GM21367 (cell line): Measurements from ENCODE around the gene KLHDC8A.
"Not testable (repeated sequence)": the region's sequence is repeated elsewhere in the genome, so short reads cannot be mapped to it uniquely, and the experiment has no call there.

Experiments used
- ATAC-seq: cut with Tn5 transposase; IDR thresholded peaks from one replicate; pipeline ENCODE4 v1.9.1; 2021; ENCODE audit not compliant: unreplicated experiment

KLHDC8A gene

DNA sequence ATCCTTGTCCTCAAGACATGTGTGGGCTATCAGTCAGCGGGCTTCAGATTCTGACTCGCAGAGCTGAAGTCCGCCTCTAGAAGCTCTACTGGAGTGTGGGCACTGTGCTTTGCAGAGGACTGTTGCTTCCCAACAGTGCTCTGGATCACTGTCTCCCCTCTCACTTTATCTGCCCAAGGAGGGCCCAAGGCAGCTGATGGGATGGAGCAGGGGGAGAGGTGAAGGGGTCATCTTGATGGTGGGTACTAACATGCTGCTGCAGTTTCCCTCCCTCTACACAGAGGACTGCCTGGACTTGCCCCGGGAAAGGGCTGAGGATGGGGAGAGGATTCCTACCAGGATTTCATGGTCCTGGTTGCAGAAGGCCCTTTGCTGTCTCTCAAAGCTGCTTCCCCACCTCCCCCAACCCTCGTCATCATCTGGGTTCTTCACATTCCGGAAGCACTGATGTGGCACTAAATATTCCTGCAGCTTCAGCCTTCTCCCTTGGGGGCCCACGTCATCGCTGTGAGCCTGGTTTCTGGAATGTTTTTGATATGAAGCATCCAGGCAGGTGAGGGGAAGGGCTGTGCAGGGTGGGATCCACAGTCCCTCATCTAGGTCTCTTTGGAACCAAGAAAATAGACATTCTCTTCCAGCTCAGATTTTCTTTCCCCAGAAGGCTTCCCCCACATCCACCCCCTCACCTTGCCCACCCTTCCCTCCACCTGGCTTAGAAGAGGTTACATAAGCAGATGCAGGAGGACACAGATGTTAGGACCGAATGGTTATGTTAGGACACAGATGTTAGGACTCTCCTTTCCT, 58.3 kb downstream of the KLHDC8A start:
- no peak for ATAC-seq

DNA sequence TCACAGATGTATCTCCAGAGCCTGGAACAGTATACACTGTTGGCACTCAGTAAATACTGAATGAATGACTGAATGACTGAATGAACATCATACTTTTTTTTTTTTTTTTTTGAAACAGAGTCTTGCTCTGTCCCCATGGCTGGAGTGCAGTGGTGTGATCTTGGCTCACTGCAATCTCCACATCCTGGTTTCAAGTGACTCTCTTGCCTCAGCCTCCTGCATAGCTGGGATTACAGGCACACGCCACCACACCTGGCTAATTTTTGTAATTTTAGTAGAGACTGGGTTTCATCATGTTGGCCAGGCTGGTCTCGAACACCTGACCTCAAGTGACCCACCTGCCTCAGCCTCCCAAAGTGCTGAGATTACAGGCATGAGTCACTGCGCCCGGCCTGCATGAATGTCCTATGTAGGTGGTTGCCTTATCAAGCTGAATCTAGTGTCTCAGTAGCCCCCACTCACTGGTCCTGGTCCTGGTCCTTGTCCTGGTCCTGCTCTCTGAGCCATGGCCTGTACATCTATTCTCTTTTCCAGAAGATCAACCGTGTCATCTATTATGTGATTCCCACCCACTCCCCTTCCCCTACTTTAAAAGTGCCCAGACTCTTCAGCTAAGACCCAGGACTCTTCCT, 59.1 kb downstream of the KLHDC8A start:
- ATAC-seq = not testable (repeated sequence)

DNA sequence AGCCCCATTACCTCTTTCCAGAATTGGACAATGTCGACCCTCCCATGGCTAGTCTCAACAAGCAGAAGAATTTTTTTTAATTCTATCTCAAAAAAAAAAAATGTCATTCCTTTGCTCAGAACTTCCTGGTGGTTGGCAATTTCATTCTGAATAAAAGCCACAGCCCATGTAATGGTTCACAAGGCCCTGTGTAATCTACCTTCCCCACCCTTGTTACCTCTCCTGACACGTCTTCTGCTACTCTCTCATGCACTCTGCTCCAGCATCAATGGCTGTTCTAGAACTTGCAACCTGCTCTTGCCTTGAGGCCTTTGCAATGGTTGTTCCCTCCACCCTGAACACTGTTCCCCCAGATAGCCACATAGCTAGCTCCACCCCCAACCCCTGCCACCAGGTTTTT, 60.6 kb downstream of the KLHDC8A start:
- no peak for ATAC-seq

DNA sequence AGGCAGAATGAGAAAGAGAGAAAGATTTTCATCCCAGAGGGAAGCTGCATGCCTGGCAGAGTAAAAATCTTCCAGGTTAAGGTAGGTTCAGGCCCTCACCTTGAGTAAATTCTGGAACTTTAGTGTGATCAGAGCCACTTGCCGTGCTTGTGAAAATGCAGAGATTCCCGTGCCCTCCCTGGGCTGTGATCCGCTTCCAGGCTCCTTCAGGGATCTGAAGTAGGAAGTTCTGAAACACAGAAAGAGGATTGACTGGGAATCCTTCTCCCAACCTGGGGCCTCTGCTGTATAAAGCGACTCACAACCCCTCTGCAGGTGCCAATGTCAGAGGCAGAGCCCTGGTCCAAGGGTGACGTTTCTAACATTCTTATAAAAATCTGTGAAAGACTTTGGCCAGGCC, 61.8 kb downstream of the KLHDC8A start:
- no peak for ATAC-seq

DNA sequence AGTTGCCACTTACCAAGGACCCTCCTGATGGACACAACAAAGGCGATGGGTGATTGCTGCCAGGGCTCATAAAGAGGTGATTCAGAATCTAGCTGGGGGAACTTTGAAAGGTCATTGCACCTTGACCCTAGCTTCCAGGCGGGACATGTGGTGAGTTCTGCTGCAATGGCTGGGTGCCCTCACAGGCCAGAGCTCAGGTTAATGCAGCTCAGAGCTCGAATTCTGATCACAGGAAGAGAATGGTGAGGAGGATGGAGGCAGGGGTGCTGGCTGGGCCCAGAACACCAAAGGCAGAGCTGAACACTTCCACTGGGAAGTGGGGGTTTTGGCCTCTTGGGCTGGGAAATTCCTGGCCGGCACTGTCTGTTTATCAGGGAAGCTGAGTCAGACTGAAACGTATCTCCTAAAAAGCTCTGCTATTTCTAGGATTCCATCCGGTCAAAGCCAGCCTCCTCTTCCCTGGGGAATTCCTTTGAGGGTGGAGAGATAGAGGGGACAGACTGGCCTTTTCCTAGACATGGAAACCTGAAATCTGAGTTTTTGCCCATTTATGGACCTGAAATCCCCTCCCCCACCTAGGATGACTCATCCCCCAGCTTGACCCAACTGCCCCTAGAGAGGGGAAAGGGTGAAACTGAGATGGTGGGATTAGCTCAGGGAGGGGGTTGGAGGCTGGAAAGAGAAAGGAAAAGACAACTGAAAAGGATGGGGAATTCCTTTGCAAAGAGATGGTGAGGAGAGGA, 62.4 kb downstream of the KLHDC8A start:
- no peak for ATAC-seq

DNA sequence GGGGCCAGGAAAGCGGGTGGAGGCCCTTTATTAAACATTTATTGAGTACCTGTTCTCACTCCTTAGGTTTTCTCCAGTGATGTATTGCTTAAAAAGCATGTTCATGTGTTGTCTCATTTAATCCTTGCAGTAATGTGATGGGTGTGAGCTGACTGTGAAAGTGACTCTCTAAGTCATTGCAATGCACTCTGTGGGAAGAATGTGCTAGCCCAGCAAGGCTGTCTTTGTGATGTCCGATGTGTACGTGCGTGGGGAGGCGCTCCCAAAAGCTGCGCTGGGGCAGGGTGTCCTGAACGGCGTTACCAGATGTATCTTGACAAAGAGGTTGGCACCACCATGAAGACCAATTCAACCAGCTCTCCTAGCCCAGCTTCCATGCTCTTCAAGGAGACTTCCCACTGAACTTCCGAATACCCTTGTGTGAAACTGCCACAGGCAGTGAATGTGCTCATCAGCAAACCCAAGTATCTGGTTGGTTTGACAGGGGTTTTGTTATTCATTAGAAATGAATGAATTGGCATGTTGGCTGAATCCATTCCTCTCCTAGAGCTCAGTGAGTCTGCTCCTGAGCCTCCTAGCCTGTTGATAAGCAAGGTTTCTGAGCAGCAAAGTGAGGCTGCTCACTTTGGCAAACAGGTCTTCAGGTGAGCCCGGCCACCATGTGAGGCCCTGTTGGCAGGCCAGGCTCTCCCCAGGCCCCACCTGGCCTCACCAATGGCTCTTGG, 63.2 kb downstream of the KLHDC8A start:
- ATAC-seq = no peak

DNA sequence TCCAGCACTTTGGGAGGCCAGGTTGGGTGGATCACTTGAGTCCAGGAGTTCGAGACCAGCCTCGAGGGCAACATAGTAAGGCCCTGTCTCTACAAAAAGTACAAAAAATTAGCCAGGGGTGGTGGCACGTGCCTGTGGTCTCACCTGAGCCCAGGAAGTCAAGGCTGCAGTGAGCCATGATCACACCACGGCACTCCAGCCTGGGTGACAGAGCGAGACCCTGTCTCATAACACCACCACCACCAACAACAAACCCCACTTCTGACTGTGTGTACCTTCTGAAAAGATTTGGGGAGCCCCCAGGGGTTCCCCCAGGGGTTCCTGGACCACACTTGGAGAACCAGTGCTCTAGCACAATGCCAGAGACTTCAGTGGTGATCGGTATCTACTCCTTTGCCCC, 65.1 kb downstream of the KLHDC8A start:
- no peak for ATAC-seq

DNA sequence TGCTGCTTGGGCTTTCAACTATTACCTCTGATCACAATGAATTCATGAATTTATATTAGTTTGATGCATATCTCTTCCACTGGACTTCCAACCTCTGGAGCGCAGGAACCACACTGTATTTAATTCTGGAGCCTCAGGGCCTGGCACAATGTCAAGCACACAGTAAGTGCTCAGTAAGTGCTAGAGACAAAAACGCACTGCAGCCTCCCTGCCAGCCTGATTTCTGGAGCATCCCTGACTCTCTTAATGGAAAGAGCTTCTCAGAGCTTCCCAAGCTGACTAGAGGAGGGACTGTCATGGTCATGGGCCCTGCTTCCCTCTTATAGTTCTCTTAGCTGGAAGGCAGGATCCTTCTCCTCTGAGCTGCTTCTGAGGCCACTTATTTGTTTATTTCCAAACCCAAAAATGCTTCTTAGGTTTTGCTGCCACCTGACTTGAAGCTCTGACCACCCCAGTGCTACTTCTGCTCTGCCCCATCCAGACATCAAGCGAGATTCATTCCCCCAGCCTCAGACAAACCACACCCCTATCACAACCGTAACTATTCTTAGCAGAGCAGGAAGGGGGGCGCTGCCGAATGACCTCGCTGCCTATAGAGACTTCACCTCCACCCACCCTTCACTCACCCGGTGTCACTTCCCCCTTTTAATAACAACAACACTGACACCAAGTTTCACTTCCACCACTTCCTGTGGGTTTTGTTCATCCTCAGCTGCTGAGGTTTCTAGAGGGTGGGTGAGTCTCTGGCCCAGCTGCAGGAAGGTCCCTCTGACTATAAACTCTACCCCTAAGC, 68.8 kb downstream of the KLHDC8A start:
- ATAC-seq = peak; percentile 71

DNA sequence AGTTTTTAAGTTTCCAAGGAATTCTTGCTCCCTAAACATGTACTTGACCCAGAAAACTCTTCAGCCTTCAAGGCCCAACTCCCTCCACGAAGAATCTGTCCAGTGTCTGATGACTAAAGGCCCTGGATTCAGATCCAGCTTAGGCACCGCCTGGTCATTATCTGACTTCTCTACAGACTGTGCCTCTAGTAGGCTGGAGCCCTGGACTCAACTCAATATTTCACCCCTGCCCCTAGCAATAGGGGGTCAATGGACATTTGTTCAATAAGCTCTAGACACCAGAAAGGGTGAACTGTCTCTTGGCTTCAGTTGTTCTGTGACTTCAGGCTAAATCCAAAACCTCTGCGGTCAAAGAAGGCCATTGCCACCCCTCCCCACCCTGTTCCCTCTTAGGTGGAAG, 69.6 kb downstream of the KLHDC8A start:
- no peak for ATAC-seq

DNA sequence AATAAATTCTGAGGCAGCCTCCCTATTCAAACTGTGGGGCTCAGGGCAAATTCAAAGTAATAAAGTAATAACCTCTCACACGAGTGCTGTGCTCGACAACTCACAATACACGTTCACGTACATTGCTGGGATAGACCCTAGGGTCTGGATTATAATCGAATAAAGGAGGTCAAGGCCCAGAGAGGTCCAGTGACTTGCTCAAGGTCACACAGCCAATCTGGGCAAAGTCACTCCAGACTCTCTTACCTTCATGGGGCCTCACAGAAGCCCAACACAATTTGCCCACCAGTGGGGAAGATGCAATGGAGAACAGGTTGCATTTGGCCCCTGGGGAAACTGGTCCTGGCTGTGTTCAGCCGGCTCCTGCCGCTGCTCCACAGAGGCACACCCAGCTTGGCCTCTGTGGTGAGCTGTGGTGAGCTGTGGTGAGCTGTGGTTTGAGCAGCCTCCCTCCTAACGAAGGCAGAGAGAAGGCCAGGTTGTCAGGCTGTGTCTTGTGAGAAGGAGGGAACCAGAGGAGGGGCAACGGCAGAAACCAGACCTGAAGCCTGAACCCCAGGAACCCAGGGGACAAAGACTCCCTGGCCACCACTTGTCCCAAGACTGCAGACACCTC, 70.3 kb downstream of the KLHDC8A start:
- peak; percentile 20 for ATAC-seq
